HEK293 (cell line): Measurements from ENCODE around the gene ZNF217.

Experiments
- CTCF ChIA-PET: fragments of 350-600 bp; formaldehyde crosslinking; extraction: SDS; loops from one replicate; lab custom pipeline; 2021; ENCODE audit warnings: antibody characterized with exemption; lab: Yijun Ruan, JAX
- POLR2A ChIA-PET: fragments of 300-600 bp; formaldehyde crosslinking; extraction: SDS; loops from one replicate; lab custom pipeline; 2020; ENCODE audit warnings: antibody characterized with exemption, inconsistent platforms; lab: Yijun Ruan, JAX
- H3K27ac ChIP-seq: fragments of 200-500 bp; sonication (Bioruptor generic); 2 replicates; pipeline ENCODE4 v1.5.1; 2014; ENCODE audit warnings: low read depth, low read length, control low read depth, inconsistent platforms; ENCODE audit errors: extremely low read depth
- H3K36me3 ChIP-seq, 2 experiments: fragments of 200-500 bp in 1 of 2; sonication (Bioruptor generic) in 1 of 2; 1 replicate in 1 of 2; 2 replicates in 1 of 2; pipeline ENCODE4 v1.5.1; 2014 to 2017; ENCODE audit warnings: inconsistent platforms in 2 of 2, low read length in 2 of 2; ENCODE audit not compliant: control insufficient read depth in 2 of 2, insufficient read depth in 1 of 2
- H3K4me1 ChIP-seq: fragments of 200-500 bp; sonication (Bioruptor generic); 2 replicates; pipeline ENCODE4 v1.5.1; 2014; ENCODE audit warnings: mild to moderate bottlenecking, low read length, inconsistent platforms; ENCODE audit not compliant: control insufficient read depth, insufficient read depth
- H3K4me3 ChIP-seq: 2 replicates; pipeline ENCODE4 v1.5.1; 2011; ENCODE audit warnings: low read depth, mild to moderate bottlenecking, control low read depth, low read length, moderate library complexity
- H3K9me3 ChIP-seq: fragments of 200-500 bp; sonication (Bioruptor generic); 2 replicates; pipeline ENCODE4 v1.5.1; 2014; ENCODE audit warnings: low read depth, low read length, inconsistent platforms; ENCODE audit not compliant: control insufficient read depth, insufficient read depth
- BCL11B ChIP-seq: fragments of 450-650 bp; formaldehyde crosslinking; IDR thresholded peaks from 2 replicates; pipeline ENCODE4 v1.5.1; 2016; ENCODE audit warnings: low read depth, missing biosample characterization, missing genetic modification characterization
- GLIS2 ChIP-seq: fragments of 450-650 bp; formaldehyde crosslinking; IDR thresholded peaks from 2 replicates; pipeline ENCODE4 v1.5.1; 2016; ENCODE audit warnings: missing biosample characterization, missing genetic modification characterization
- HOXD13 ChIP-seq: sonication (generic); formaldehyde crosslinking; IDR thresholded peaks from 2 replicates; pipeline ENCODE4 v1.8.0; 2022; ENCODE audit warnings: missing genetic modification reagents, borderline replicate concordance
- PATZ1 ChIP-seq: fragments of 450-650 bp; formaldehyde crosslinking; IDR thresholded peaks from 2 replicates; pipeline ENCODE4 v1.5.1; 2016; ENCODE audit warnings: missing biosample characterization, missing genetic modification characterization
- SCRT2 ChIP-seq: fragments of 450-650 bp; formaldehyde crosslinking; IDR thresholded peaks from 2 replicates; pipeline ENCODE4 v1.5.1; 2016; ENCODE audit warnings: missing biosample characterization, missing genetic modification characterization
- TCF7L2 ChIP-seq: IDR thresholded peaks from 2 replicates; pipeline ENCODE4 v1.6.1; 2011; ENCODE audit warnings: low read depth, mild to moderate bottlenecking, inconsistent platforms, low read length, moderate library complexity, borderline replicate concordance
- WT1 ChIP-seq: fragments of 450-650 bp; formaldehyde crosslinking; IDR thresholded peaks from 2 replicates; pipeline ENCODE4 v1.5.1; 2016; ENCODE audit warnings: missing biosample characterization, missing genetic modification characterization
- YY1 ChIP-seq: fragments of 450-650 bp; formaldehyde crosslinking; IDR thresholded peaks from 2 replicates; pipeline ENCODE4 v1.5.1; 2018; ENCODE audit warnings: missing biosample characterization, missing genetic modification characterization
- ZFHX2 ChIP-seq: fragments of 450-650 bp; formaldehyde crosslinking; conservative IDR thresholded peaks from 2 replicates; pipeline ENCODE4 v1.5.1; 2016; ENCODE audit warnings: missing biosample characterization, missing genetic modification characterization
- ZNF174 ChIP-seq: fragments of 450-650 bp; formaldehyde crosslinking; IDR thresholded peaks from 2 replicates; pipeline ENCODE4 v1.5.0; 2017; ENCODE audit warnings: missing biosample characterization, mild to moderate bottlenecking, missing genetic modification characterization
- ZNF18 ChIP-seq: fragments of 450-650 bp; formaldehyde crosslinking; IDR thresholded peaks from 2 replicates; pipeline ENCODE4 v1.5.1; 2016; ENCODE audit warnings: missing biosample characterization, missing genetic modification characterization
- ZNF184 ChIP-seq: fragments of 450-650 bp; IDR thresholded peaks from 2 replicates; pipeline ENCODE4 v1.5.1; 2018; ENCODE audit warnings: missing biosample characterization, mild to moderate bottlenecking, missing genetic modification characterization
- ZNF19 ChIP-seq: fragments of 450-650 bp; formaldehyde crosslinking; IDR thresholded peaks from 2 replicates; pipeline ENCODE4; 2016; ENCODE audit warnings: missing biosample characterization, missing genetic modification characterization, low read depth
- ZNF239 ChIP-seq: fragments of 450-650 bp; formaldehyde crosslinking; IDR thresholded peaks from 2 replicates; pipeline ENCODE4 v1.5.1; 2016; ENCODE audit warnings: missing biosample characterization, missing genetic modification characterization
- ZNF274 ChIP-seq, 2 experiments: fragments of 200-500 bp in 1 of 2; fragments of 450-650 bp in 1 of 2; sonication (Bioruptor generic) in 1 of 2; formaldehyde crosslinking in 1 of 2; IDR thresholded peaks; 2 replicates each; pipeline versions ENCODE4 v1.5.1 to v1.6.1; 2014 to 2016; ENCODE audit warnings: borderline replicate concordance in 1 of 2, inconsistent platforms in 1 of 2, low read length in 1 of 2, missing biosample characterization in 1 of 2, missing genetic modification characterization in 1 of 2
- ZNF394 ChIP-seq: fragments of 450-650 bp; formaldehyde crosslinking; IDR thresholded peaks from 2 replicates; pipeline ENCODE4 v1.5.1; 2016; ENCODE audit warnings: missing biosample characterization, missing genetic modification characterization, mild to moderate bottlenecking, moderate library complexity, borderline replicate concordance
- ZNF529 ChIP-seq: fragments of 450-650 bp; formaldehyde crosslinking; IDR thresholded peaks from 2 replicates; pipeline ENCODE4 v1.5.1; 2017; ENCODE audit warnings: missing genetic modification characterization, missing biosample characterization; ENCODE audit not compliant: insufficient replicate concordance
- ZNF530 ChIP-seq: fragments of 450-650 bp; formaldehyde crosslinking; IDR thresholded peaks from 2 replicates; pipeline ENCODE4 v1.5.1; 2016; ENCODE audit warnings: low read depth, missing biosample characterization, missing genetic modification characterization
- ZNF548 ChIP-seq: fragments of 450-650 bp; formaldehyde crosslinking; IDR thresholded peaks from 2 replicates; pipeline ENCODE4 v1.5.1; 2016; ENCODE audit warnings: missing biosample characterization, missing genetic modification characterization
- ZNF571 ChIP-seq: fragments of 450-650 bp; formaldehyde crosslinking; IDR thresholded peaks from 2 replicates; pipeline ENCODE4 v1.5.0; 2017; ENCODE audit warnings: missing biosample characterization, missing genetic modification characterization
- ZNF624 ChIP-seq: fragments of 450-650 bp; formaldehyde crosslinking; IDR thresholded peaks from 2 replicates; pipeline ENCODE4 v1.5.1; 2017; ENCODE audit warnings: missing biosample characterization, missing genetic modification characterization
- ZNF701 ChIP-seq: fragments of 450-650 bp; formaldehyde crosslinking; IDR thresholded peaks from 2 replicates; pipeline ENCODE4 v1.5.1; 2016; ENCODE audit warnings: missing biosample characterization, missing genetic modification characterization
- ZNF777 ChIP-seq: fragments of 450-650 bp; formaldehyde crosslinking; IDR thresholded peaks from 2 replicates; pipeline ENCODE4 v1.5.1; 2017; ENCODE audit warnings: missing biosample characterization, missing genetic modification characterization, borderline replicate concordance
- ZNF791 ChIP-seq: fragments of 450-650 bp; formaldehyde crosslinking; IDR thresholded peaks from 2 replicates; pipeline ENCODE4 v1.5.1; 2016; ENCODE audit warnings: missing biosample characterization, missing genetic modification characterization
- ZSCAN23 ChIP-seq: fragments of 450-650 bp; formaldehyde crosslinking; IDR thresholded peaks from 2 replicates; pipeline ENCODE4 v1.5.1; 2016; ENCODE audit warnings: missing biosample characterization, missing genetic modification characterization
- TF ChIP-seq, protein P1 (sequence below): fragments of 450-650 bp; formaldehyde crosslinking; IDR thresholded peaks from 2 replicates; pipeline ENCODE4 v1.5.1; 2017; ENCODE audit warnings: missing biosample characterization, missing genetic modification characterization

ZNF217 gene

GRCh38 chr20:53580376-53581111 lies 13.1 kb downstream of the ZNF217 start:
- TF ChIP-seq HOXD13 (CRISPR knock-in tag): no peak
- peak; percentile 34; the same call in 1 of the 2 replicates for TF ChIP-seq ZFHX2
- no peak overlapping the region for H3K27ac ChIP-seq
- POLR2A ChIA-PET: interaction anchor here (1.7 kb wide), 1 partner anchor 159 kb away, joined by 3 read pairs; no protein-coding TSS in a partner anchor
- CTCF ChIA-PET: interaction anchor here (0.6 to 3.8 kb wide), 9 partner anchors 145 to 1991 kb away, joined by 3 to 39 read pairs (median 5); no protein-coding TSS in a partner anchor
- H3K9me3 ChIP-seq: no peaks in the 10 kb centered on the region
- peaks cover 7% of the 10 kb centered on the region; the same call in 1 of the 2 replicates for H3K4me1 ChIP-seq
- no peak overlapping the region for H3K4me3 ChIP-seq
- H3K36me3 ChIP-seq: peaks cover 6 to 57% of the 10 kb centered on the region in 2 experiments; a peak in 2 of 3 replicates

DNA sequence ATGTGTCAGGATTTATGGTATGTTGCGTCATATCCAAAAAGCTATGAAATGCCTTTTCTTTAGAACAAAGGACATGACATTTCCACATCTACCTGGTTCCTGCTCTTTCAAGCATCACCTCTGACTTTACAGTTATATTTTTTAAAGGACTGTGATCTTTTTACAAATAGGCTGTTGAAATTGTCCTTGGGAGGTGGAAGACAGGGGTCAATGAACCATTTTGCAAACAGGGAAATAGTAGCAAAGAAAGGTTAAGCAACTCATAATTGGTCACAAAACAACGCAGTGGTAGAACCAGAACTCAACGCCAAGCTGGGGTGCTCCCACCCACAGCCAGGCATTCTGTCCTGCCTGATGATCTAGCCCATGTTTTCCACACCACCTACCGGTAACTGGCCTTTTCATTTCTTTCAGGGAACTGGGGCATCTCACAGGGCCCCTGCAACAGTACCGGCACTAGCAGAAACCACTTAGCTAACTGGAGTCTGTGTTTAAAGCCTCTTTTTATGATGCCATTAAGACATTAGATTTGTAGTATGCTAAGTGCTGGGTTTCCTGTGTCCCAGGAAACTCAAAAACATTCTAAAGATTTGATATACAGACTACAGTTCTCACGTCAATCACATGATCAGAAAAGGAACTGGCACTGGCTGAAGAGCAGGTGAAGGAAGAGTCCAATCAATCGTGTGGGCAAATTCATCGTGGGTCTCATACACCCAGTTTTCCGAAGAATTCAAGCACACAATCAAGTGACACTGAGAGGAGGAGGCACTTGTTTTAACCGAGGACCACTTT lies 13.9 kb downstream of the ZNF217 start:
- CTCF ChIA-PET: interaction anchor here (0.6 to 3.8 kb wide), 14 partner anchors 11 to 1990 kb away, joined by 3 to 39 read pairs (median 4); no protein-coding TSS in a partner anchor
- POLR2A ChIA-PET: interaction anchor here (1.7 kb wide), 1 partner anchor 160 kb away, joined by 3 read pairs; no protein-coding TSS in a partner anchor
- Histone ChIP-seq H3K27ac (no peak overlapping the region; the same call in none of the 2 replicates), H3K36me3 (peaks cover 9 to 64% of the 10 kb centered on the region in 2 experiments; a peak in 2 of 3 replicates), H3K4me1 (peaks cover 7% of the 10 kb centered on the region; the same call in 1 of the 2 replicates), H3K4me3 (no peak overlapping the region), H3K9me3 (no peaks in the 10 kb centered on the region)
- TF ChIP-seq BCL11B (tag by site-specific recombination): no peak
- TF ChIP-seq SCRT2 (tag by site-specific recombination): no peak
- TF ChIP-seq ZNF529 (tag by site-specific recombination): no peak
- no peak for TF ChIP-seq ZNF19 (tag by site-specific recombination)
- TF ChIP-seq ZNF184 (tag by site-specific recombination): no peak
- TF ChIP-seq ZNF624: no peak
- TF ChIP-seq HOXD13 (CRISPR knock-in tag): no peak
- TF ChIP-seq TCF7L2: no peak
- peak; percentile 42; the same call in 1 of the 2 replicates for TF ChIP-seq PATZ1 (tag by site-specific recombination)
- no peak for TF ChIP-seq ZNF571 (tag by site-specific recombination)
- TF ChIP-seq ZNF530 (tag by site-specific recombination): no peak
- no peak; the same call in 1 of the 2 replicates for TF ChIP-seq WT1
- no peak for TF ChIP-seq ZNF394 (tag by site-specific recombination)
- TF ChIP-seq ZNF701 (tag by site-specific recombination): no peak
- TF ChIP-seq YY1 (tag by site-specific recombination): no peak
- TF ChIP-seq ZNF239 (tag by site-specific recombination): no peak
- TF ChIP-seq ZNF777: no peak
- TF ChIP-seq, protein P1, sequence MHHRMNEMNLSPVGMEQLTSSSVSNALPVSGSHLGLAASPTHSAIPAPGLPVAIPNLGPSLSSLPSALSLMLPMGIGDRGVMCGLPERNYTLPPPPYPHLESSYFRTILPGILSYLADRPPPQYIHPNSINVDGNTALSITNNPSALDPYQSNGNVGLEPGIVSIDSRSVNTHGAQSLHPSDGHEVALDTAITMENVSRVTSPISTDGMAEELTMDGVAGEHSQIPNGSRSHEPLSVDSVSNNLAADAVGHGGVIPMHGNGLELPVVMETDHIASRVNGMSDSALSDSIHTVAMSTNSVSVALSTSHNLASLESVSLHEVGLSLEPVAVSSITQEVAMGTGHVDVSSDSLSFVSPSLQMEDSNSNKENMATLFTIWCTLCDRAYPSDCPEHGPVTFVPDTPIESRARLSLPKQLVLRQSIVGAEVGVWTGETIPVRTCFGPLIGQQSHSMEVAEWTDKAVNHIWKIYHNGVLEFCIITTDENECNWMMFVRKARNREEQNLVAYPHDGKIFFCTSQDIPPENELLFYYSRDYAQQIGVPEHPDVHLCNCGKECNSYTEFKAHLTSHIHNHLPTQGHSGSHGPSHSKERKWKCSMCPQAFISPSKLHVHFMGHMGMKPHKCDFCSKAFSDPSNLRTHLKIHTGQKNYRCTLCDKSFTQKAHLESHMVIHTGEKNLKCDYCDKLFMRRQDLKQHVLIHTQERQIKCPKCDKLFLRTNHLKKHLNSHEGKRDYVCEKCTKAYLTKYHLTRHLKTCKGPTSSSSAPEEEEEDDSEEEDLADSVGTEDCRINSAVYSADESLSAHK (tag by site-specific recombination): peak; percentile 51; the same call in 1 of the 2 replicates
- TF ChIP-seq ZNF18: no peak
- no peak for TF ChIP-seq ZNF791
- TF ChIP-seq ZNF274 (IDR thresholded peaks at IDR 0.05; ENCODE audit: low read length): no peak
- no peak for TF ChIP-seq ZNF274 (tag by site-specific recombination; IDR thresholded peaks at IDR 0.05; ENCODE audit: borderline replicate concordance)
- TF ChIP-seq ZNF548 (tag by site-specific recombination): no peak
- no peak for TF ChIP-seq ZNF174 (tag by site-specific recombination)
- no peak for TF ChIP-seq ZSCAN23
- TF ChIP-seq GLIS2 (tag by site-specific recombination): peak; percentile 18; the same call in 1 of the 2 replicates
